Measurements from ENCODE around the gene ARL3.
A peak's percentile ranks its signal among the peaks of the same experiment; 100 is the strongest.

ARL3 gene

GRCh38 chr10:102678068-102678400, 36.2 kb downstream of the ARL3 start:
- H3K79me2 ChIP-seq (ENCODE audit: insufficient read depth, low read depth) = no peaks in the 10 kb centered on the region
- H3K27me3 ChIP-seq (ENCODE audit: insufficient read depth, low read depth) = no peaks in the 10 kb centered on the region
- H3K36me3 ChIP-seq (ENCODE audit: insufficient read depth) = no peaks in the 10 kb centered on the region
- no peak overlapping the region for H3K9ac ChIP-seq
- H3K4me2 ChIP-seq = no peak overlapping the region
- peaks cover 82% of the 10 kb centered on the region for H3K4me1 ChIP-seq (ENCODE audit: low read depth, poor library complexity, severe bottlenecking)
- H4K20me1 ChIP-seq (ENCODE audit: insufficient read depth) = no peaks in the 10 kb centered on the region
- TF ChIP-seq CTCF (conservative IDR thresholded peaks at IDR 0.05; ENCODE audit: low read depth, low read length) = no peak
- no peak overlapping the region for H3K4me3 ChIP-seq (IDR thresholded peaks at IDR 0.05; ENCODE audit: insufficient read depth, low read depth, low read length)
- H2AFZ ChIP-seq (ENCODE audit: low read depth) = no peak overlapping the region
- no peak overlapping the region for H3K27ac ChIP-seq

GRCh38 chr10:102677331-102678067, 36.7 kb downstream of the ARL3 start:
- TF ChIP-seq CTCF (conservative IDR thresholded peaks at IDR 0.05; ENCODE audit: low read depth, low read length) = no peak
- Histone ChIP-seq H3K4me3 (IDR thresholded peaks at IDR 0.05; ENCODE audit: insufficient read depth, low read depth, low read length) (no peak overlapping the region), H2AFZ (ENCODE audit: low read depth) (no peak overlapping the region), H4K20me1 (ENCODE audit: insufficient read depth) (no peaks in the 10 kb centered on the region), H3K4me1 (ENCODE audit: low read depth, poor library complexity, severe bottlenecking) (peaks cover 77% of the 10 kb centered on the region), H3K27ac (no peak overlapping the region), H3K4me2 (no peak overlapping the region), H3K27me3 (ENCODE audit: insufficient read depth, low read depth) (no peaks in the 10 kb centered on the region), H3K79me2 (ENCODE audit: insufficient read depth, low read depth) (no peaks in the 10 kb centered on the region), H3K36me3 (ENCODE audit: insufficient read depth) (no peaks in the 10 kb centered on the region), H3K9ac (no peak overlapping the region)

- H3K79me2 ChIP-seq (ENCODE audit: insufficient read depth, low read depth) = no peaks in the 10 kb centered on the region
- peaks cover 69% of the 10 kb centered on the region for H3K4me1 ChIP-seq (ENCODE audit: low read depth, poor library complexity, severe bottlenecking)
- TF ChIP-seq CTCF (conservative IDR thresholded peaks at IDR 0.05; ENCODE audit: low read depth, low read length) = no peak
- no peaks in the 10 kb centered on the region for H4K20me1 ChIP-seq (ENCODE audit: insufficient read depth)
- no peaks in the 10 kb centered on the region for H3K36me3 ChIP-seq (ENCODE audit: insufficient read depth)
- H3K27me3 ChIP-seq (ENCODE audit: insufficient read depth, low read depth) = no peaks in the 10 kb centered on the region
- 0 out of 2 replicates have a peak overlapping the region, but pooled peaks have one; percentile 11 for H3K27ac ChIP-seq
- no peak overlapping the region for H3K9ac ChIP-seq
- H2AFZ ChIP-seq (ENCODE audit: low read depth) = no peak overlapping the region
- H3K4me3 ChIP-seq (IDR thresholded peaks at IDR 0.05; ENCODE audit: insufficient read depth, low read depth, low read length) = no peak overlapping the region
- peak overlapping the region; percentile 48; the same call in 1 of the 2 replicates for H3K4me2 ChIP-seq
These were observed 37.5 kb downstream of the ARL3 start for GRCh38 chr10:102676534-102677315.

DNA sequence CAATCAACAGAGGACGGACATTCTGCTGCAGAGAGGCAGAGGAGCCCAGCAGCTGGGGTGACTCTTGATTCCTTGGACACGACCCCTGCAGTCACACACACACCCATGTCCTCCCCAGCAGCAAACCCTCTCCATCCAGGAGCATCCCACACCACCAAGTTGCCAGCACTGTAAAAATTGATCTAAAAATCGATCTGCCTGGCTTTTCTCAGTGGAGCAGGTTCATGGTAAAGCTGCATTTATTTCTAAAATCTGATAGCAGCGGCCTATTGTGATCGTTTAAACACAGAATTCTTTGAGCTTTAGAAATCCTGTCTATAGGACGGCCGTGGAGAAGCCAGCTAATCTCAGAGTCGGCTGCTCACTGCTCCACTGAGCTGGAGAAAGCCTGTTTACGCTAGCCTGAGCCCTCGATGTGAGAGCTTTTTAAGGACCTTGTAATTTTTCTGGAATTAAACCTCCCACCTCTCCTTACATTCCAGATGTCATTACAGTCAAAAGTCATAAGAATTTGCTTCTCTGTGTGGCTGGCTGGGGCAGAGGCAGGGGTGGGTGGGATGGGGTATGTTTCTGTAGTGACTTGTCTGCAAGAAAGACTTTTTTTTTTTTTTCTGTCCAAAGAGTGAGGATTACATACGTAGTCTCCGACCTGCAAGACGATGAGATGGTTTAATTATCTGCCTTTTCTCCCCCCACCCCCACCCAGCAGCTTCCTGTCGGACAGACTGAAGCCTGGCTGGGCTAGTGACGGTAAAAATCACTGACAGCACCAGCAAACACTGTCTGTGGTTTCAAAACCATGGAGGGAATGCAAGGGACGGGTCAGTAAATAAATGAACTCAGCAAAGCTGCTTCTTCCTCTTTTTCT, 38.3 kb downstream of the ARL3 start:
- no peak overlapping the region for H3K4me3 ChIP-seq (IDR thresholded peaks at IDR 0.05; ENCODE audit: insufficient read depth, low read depth, low read length)
- 0 out of 2 replicates have a peak overlapping the region, but pooled peaks have one; percentile 11 for H3K27ac ChIP-seq
- H4K20me1 ChIP-seq (ENCODE audit: insufficient read depth) = no peaks in the 10 kb centered on the region
- H3K4me1 ChIP-seq (ENCODE audit: low read depth, poor library complexity, severe bottlenecking) = peaks cover 61% of the 10 kb centered on the region
- no peak overlapping the region for H2AFZ ChIP-seq (ENCODE audit: low read depth)
- H3K27me3 ChIP-seq (ENCODE audit: insufficient read depth, low read depth) = no peaks in the 10 kb centered on the region
- TF ChIP-seq CTCF (conservative IDR thresholded peaks at IDR 0.05; ENCODE audit: low read depth, low read length) = no peak
- no peak overlapping the region for H3K9ac ChIP-seq
- H3K4me2 ChIP-seq = peak overlapping the region; percentile 48; the same call in 1 of the 2 replicates
- H3K36me3 ChIP-seq (ENCODE audit: insufficient read depth) = no peaks in the 10 kb centered on the region
- H3K79me2 ChIP-seq (ENCODE audit: insufficient read depth, low read depth) = no peaks in the 10 kb centered on the region
